ENCODE results near the gene HECTD4. TPM values are rescaled to one million over a fixed set of nuclear protein-coding genes. Genes with fewer than 3 reads are reported as not detected.

HECTD4 gene
- total and polyA plus RNA-seq, 9 of the 15 experiments (the other 6 are each of a cell fraction or from before 2014, with no cell fraction given): 3.5 to 33.3 (median 13.5) TPM

DNA sequence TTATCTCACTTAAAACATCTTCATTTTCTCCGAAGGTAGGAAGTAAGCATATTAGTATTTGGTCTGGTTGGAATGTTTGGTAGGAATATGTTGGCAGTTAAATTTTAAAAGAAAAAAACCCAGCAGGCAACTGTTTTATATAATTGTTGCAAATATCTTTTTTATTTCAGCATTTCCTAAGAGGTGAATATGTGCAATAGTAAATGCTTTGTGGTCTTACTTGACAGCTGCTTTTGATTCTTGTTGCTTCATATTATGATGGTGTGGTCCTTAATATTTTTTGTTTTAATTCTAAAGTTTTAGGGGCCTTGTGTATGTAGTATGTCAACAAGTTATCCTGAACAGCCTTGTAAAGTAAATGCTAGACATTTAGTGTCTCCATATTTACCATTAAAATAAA is 250.5 kb downstream of the HECTD4 start:
- no TSS peak for BruUV-seq (replicated peaks)
- intact Hi-C loops (cut with micrococcal nuclease): no loop called here
- H3K4me3 ChIP-seq: no peak overlapping the region

DNA sequence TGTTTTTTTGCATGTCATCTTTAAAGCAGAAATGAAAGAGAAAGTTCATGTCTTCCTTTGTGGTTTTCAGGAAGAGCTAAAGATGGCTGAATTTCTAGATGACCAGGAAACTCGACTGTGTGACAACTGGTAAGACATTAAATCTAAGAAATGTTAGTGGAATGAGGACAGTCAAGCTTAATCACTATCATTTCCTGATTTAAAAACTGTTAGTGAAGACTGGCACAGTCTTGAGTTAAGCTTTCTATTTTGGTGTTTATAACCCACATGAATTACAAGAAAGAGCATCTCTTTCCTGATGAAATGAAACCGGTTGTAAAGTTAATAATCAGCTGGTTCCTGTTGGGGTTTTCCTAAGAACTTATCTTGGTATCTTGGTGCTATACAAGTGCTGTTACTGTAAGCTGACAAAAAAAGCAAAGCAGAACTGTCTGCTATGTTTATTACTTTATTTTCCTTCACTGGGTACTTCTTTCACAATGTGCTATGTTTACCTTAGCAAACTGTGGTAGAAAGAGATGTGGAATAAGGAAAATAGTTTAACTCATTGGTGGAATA is 251.7 kb downstream of the HECTD4 start:
- no peaks in the 10 kb centered on the region for H3K9me1 ChIP-seq (ENCODE audit: control insufficient read depth, insufficient read depth, low read length)
- H3K4me1 ChIP-seq (replicated peaks in 1 of 2; ENCODE audit: control insufficient read depth in 2 of 2, insufficient read depth in 2 of 2, low read length in 2 of 2): peaks cover 29 to 33% of the 10 kb centered on the region in 2 experiments
- H3K27ac ChIP-seq (ENCODE audit: extremely low read depth, low read depth, low read length): peak overlapping the region; percentile 16; the same call in 2 of the 3 replicates
- POLR2A ChIA-PET: interaction anchor here (0.6 to 2.4 kb wide), 6 partner anchors 9 to 473 kb away, joined by 3 to 8 read pairs (median 3); no protein-coding TSS in a partner anchor
- intact Hi-C loops (cut with micrococcal nuclease): no loop called here
- no peak overlapping the region for H2AFZ ChIP-seq (ENCODE audit: low read depth, low read length)
- H3K4me3 ChIP-seq: no peak overlapping the region
- ATAC-seq (peak; percentile 3; the same call in 1 of the 3 replicates), DNase-seq (ENCODE audit: extremely low read depth in 1 of 4, low spot score in 3 of 4) (peak in 1 of 4 experiments; percentile 18), FAIRE-seq (no peak)
- no peaks in the 10 kb centered on the region for H3K27me3 ChIP-seq (ENCODE audit: control insufficient read depth in 2 of 2, insufficient read depth in 2 of 2, low read length in 2 of 2)
- CTCF ChIA-PET (ENCODE audit: low intra/inter-chr PET ratio): no interaction called here
- H3K9me3 ChIP-seq (replicated peaks; ENCODE audit: control insufficient read depth, insufficient read depth, low read depth, low read length): no peaks in the 10 kb centered on the region
- H4K20me1 ChIP-seq (replicated peaks; ENCODE audit: control insufficient read depth, insufficient read depth, low read length): no peaks in the 10 kb centered on the region
- no TSS peak for BruUV-seq (replicated peaks)
- peak overlapping the region in 1 of 2 experiments; percentile 36; a peak in 1 of 4 replicates for H3K9ac ChIP-seq (ENCODE audit: insufficient read depth in 1 of 2, low read depth in 2 of 2, low read length in 2 of 2)
- peaks cover 75% of the 10 kb centered on the region for H3K79me2 ChIP-seq (ENCODE audit: control insufficient read depth, insufficient read depth, low read length)
- H3K36me3 ChIP-seq (ENCODE audit: control insufficient read depth, insufficient read depth, low read length): peaks cover 30% of the 10 kb centered on the region
- H3K4me2 ChIP-seq (ENCODE audit: insufficient read depth, low read length): peak overlapping the region; percentile 25
- 6% methylated on average over 2 of the region's 2 CpGs for WGBS (ENCODE audit: insufficient coverage, low coverage, missing lambda C conversion rate)
- in situ Hi-C loops (cut with MboI): no loop called here
- peak; percentile 29; the same call in 1 of the 2 replicates for TF ChIP-seq C11orf30 (IDR thresholded peaks at IDR 0.05; ENCODE audit: low read depth)
- TF ChIP-seq, protein P1, sequence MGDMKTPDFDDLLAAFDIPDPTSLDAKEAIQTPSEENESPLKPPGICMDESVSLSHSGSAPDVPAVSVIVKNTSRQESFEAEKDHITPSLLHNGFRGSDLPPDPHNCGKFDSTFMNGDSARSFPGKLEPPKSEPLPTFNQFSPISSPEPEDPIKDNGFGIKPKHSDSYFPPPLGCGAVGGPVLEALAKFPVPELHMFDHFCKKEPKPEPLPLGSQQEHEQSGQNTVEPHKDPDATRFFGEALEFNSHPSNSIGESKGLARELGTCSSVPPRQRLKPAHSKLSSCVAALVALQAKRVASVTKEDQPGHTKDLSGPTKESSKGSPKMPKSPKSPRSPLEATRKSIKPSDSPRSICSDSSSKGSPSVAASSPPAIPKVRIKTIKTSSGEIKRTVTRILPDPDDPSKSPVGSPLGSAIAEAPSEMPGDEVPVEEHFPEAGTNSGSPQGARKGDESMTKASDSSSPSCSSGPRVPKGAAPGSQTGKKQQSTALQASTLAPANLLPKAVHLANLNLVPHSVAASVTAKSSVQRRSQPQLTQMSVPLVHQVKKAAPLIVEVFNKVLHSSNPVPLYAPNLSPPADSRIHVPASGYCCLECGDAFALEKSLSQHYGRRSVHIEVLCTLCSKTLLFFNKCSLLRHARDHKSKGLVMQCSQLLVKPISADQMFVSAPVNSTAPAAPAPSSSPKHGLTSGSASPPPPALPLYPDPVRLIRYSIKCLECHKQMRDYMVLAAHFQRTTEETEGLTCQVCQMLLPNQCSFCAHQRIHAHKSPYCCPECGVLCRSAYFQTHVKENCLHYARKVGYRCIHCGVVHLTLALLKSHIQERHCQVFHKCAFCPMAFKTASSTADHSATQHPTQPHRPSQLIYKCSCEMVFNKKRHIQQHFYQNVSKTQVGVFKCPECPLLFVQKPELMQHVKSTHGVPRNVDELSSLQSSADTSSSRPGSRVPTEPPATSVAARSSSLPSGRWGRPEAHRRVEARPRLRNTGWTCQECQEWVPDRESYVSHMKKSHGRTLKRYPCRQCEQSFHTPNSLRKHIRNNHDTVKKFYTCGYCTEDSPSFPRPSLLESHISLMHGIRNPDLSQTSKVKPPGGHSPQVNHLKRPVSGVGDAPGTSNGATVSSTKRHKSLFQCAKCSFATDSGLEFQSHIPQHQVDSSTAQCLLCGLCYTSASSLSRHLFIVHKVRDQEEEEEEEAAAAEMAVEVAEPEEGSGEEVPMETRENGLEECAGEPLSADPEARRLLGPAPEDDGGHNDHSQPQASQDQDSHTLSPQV (IDR thresholded peaks at IDR 0.05): peak; percentile 62; the same call in 1 of the 2 replicates
- TF ChIP-seq, protein P2, sequence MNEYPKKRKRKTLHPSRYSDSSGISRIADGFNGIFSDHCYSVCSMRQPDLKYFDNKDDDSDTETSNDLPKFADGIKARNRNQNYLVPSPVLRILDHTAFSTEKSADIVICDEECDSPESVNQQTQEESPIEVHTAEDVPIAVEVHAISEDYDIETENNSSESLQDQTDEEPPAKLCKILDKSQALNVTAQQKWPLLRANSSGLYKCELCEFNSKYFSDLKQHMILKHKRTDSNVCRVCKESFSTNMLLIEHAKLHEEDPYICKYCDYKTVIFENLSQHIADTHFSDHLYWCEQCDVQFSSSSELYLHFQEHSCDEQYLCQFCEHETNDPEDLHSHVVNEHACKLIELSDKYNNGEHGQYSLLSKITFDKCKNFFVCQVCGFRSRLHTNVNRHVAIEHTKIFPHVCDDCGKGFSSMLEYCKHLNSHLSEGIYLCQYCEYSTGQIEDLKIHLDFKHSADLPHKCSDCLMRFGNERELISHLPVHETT (CRISPR knock-in tag; conservative IDR thresholded peaks at IDR 0.05 in 1 of 2, IDR thresholded peaks at IDR 0.05 in 1 of 2): peak in 1 of 2 experiments; percentile 37; a peak in 1 of 4 replicates

More for the DNA sequence above, 250.5 kb downstream of the HECTD4 start:
- FAIRE-seq (no peak), ATAC-seq (no peak), DNase-seq (ENCODE audit: extremely low read depth in 1 of 4, low spot score in 3 of 4) (no peak)
- 7% methylated on average over 1 of the region's 1 CpG for whole genome bisulfite sequencing (ENCODE audit: insufficient coverage, low coverage, missing lambda C conversion rate)
- H4K20me1 ChIP-seq (replicated peaks; ENCODE audit: control insufficient read depth, insufficient read depth, low read length): no peaks in the 10 kb centered on the region
- TF ChIP-seq JUND (IDR thresholded peaks at IDR 0.05; ENCODE audit: borderline replicate concordance, low read depth, low read length): no peak
- TF ChIP-seq JUND (tag; IDR thresholded peaks at IDR 0.05; ENCODE audit: borderline replicate concordance, low read depth, low read length): no peak
- no peak for TF ChIP-seq ZNF217 (CRISPR knock-in tag; IDR thresholded peaks at IDR 0.05)
- peaks cover 18 to 30% of the 10 kb centered on the region in 2 experiments for H3K4me1 ChIP-seq (replicated peaks in 1 of 2; ENCODE audit: control insufficient read depth in 2 of 2, insufficient read depth in 2 of 2, low read length in 2 of 2)
- no peak overlapping the region for H2AFZ ChIP-seq (ENCODE audit: low read depth, low read length)
- H3K79me2 ChIP-seq (ENCODE audit: control insufficient read depth, insufficient read depth, low read length): peaks cover 63% of the 10 kb centered on the region
- H3K4me2 ChIP-seq (ENCODE audit: insufficient read depth, low read length): no peak overlapping the region
- no peaks in the 10 kb centered on the region for H3K27me3 ChIP-seq (ENCODE audit: control insufficient read depth in 2 of 2, insufficient read depth in 2 of 2, low read length in 2 of 2)
- H3K9ac ChIP-seq (ENCODE audit: insufficient read depth in 1 of 2, low read depth in 2 of 2, low read length in 2 of 2): peak overlapping the region in 1 of 2 experiments; percentile 36; a peak in 1 of 4 replicates
- H3K9me3 ChIP-seq (replicated peaks; ENCODE audit: control insufficient read depth, insufficient read depth, low read depth, low read length): no peaks in the 10 kb centered on the region
- in situ Hi-C loops (cut with MboI): no loop called here
- CTCF ChIA-PET (ENCODE audit: low intra/inter-chr PET ratio): no interaction called here
- peak overlapping the region; percentile 7; the same call in 2 of the 3 replicates for H3K27ac ChIP-seq (ENCODE audit: extremely low read depth, low read depth, low read length)
- POLR2A ChIA-PET: interaction anchor here (0.8 to 2.4 kb wide), 6 partner anchors 8 to 167 kb away, joined by 3 to 9 read pairs (median 6); no protein-coding TSS in a partner anchor
- H3K9me1 ChIP-seq (ENCODE audit: control insufficient read depth, insufficient read depth, low read length): no peaks in the 10 kb centered on the region
- H3K36me3 ChIP-seq (ENCODE audit: control insufficient read depth, insufficient read depth, low read length): peaks cover 42% of the 10 kb centered on the region

All from K562 (cell line).